Measurements from ENCODE around the gene OXSM.

The OXSM gene

GRCh38 chr3:25803833-25804232, 13.9 kb downstream of the OXSM start:
- DNase-seq (ENCODE audit: low read depth in 2 of 2) = no peak

- no peak for DNase-seq (ENCODE audit: low read depth in 2 of 2)
These were observed 14.8 kb downstream of the OXSM start for GRCh38 chr3:25804676-25805075.

- no peak for DNase-seq (ENCODE audit: low read depth in 2 of 2)
These were observed 22.8 kb downstream of the OXSM start for GRCh38 chr3:25812644-25813043.

- no peak for DNase-seq (ENCODE audit: low read depth in 2 of 2)
These were observed 27.2 kb downstream of the OXSM start for GRCh38 chr3:25817107-25817506.

GRCh38 chr3:25817638-25818037, 27.7 kb downstream of the OXSM start:
- DNase-seq (ENCODE audit: low read depth in 2 of 2) = no peak

GRCh38 chr3:25818335-25818734, 28.4 kb downstream of the OXSM start:
- no peak for DNase-seq (ENCODE audit: low read depth in 2 of 2)

GRCh38 chr3:25820366-25820765, 30.5 kb downstream of the OXSM start:
- DNase-seq (ENCODE audit: low read depth in 2 of 2) = no peak

- no peak for DNase-seq (ENCODE audit: low read depth in 2 of 2)
These were observed 31.1 kb downstream of the OXSM start for GRCh38 chr3:25820816-25821486.

- DNase-seq (ENCODE audit: low read depth in 2 of 2) = no peak
These were observed 32.1 kb downstream of the OXSM start for GRCh38 chr3:25821746-25822573.

- no peak for DNase-seq (ENCODE audit: low read depth in 2 of 2)
These were observed 33.4 kb downstream of the OXSM start for GRCh38 chr3:25823314-25823713.

GRCh38 chr3:25826510-25826909, 36.6 kb downstream of the OXSM start:
- no peak for DNase-seq (ENCODE audit: low read depth in 2 of 2)

- DNase-seq (ENCODE audit: low read depth in 2 of 2) = no peak
These were observed 40.7 kb downstream of the OXSM start for GRCh38 chr3:25830373-25831280.

GRCh38 chr3:25831578-25831977, 41.7 kb downstream of the OXSM start:
- no peak for DNase-seq (ENCODE audit: low read depth in 2 of 2)

GRCh38 chr3:25834346-25834745, 44.5 kb downstream of the OXSM start:
- DNase-seq (ENCODE audit: low read depth in 2 of 2) = no peak

GRCh38 chr3:25836579-25836978, 46.7 kb downstream of the OXSM start:
- DNase-seq (ENCODE audit: low read depth in 2 of 2) = no peak

GRCh38 chr3:25837038-25837437, 47.1 kb downstream of the OXSM start:
- DNase-seq (ENCODE audit: low read depth in 2 of 2) = no peak

GRCh38 chr3:25840099-25840498, 50.2 kb downstream of the OXSM start:
- DNase-seq (ENCODE audit: low read depth in 2 of 2) = no peak

GRCh38 chr3:25843332-25843731, 53.4 kb downstream of the OXSM start:
- no peak for DNase-seq (ENCODE audit: low read depth in 2 of 2)

Measured in stimulated activated CD4-positive, alpha-beta T cell treated with anti-CD3 and anti-CD28 coated beads, Interleukin-15, amount 100 ng/mL, for 48 hours (primary cell).